GM19438 (cell line): ENCODE data around the gene MACC1.

Source experiments
- ATAC-seq: cut with Tn5 transposase; IDR thresholded peaks from one replicate; pipeline ENCODE4 v1.9.1; 2021; ENCODE audit warnings: low read depth; ENCODE audit not compliant: unreplicated experiment

MACC1 gene

GRCh38 chr7:20229646-20230500 lies 12.7 kb upstream of the MACC1 start:
- ATAC-seq: no peak

DNA sequence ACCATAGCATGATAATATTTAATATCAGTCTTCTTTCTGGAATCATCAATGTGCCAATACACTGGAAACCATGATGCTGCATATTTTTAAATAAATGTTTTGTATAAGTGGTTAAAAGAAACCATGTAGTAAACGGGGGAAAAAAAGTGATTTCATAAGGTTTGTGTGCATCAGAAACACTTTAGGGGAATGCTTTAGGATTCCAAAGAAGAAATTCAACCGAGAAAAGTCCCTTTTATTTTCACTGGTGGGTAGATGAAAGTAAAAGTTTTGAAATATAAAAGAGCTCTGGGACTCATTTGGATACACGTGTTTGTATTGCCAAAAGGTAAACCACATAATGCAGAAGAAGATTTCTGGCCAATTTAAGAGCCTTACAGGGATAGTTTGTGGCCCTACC lies 11.9 kb upstream of the MACC1 start:
- ATAC-seq: no peak

DNA sequence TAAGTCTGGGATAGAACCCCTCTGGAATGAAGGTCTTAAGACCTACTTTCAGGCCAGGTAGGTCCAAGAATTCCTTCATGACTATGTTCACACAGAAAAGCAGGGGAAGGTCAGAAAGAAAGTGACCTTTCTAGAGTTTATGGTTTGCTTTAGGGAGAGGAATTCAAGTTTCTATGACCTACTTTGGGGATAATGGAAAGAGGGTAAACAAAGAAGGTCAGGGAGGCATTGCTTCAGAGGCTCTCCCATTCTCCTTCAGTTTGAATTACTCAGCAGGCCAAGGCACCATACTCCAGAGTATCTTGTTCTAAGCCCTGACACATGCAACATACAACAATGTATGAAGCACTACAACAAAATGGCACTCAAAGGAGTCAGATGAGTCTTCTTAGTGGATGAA lies 11.5 kb upstream of the MACC1 start:
- ATAC-seq: no peak

GRCh38 chr7:20227291-20227795 lies 10.2 kb upstream of the MACC1 start:
- ATAC-seq: no peak

GRCh38 chr7:20226860-20227259 lies 9.7 kb upstream of the MACC1 start:
- no peak for ATAC-seq

DNA sequence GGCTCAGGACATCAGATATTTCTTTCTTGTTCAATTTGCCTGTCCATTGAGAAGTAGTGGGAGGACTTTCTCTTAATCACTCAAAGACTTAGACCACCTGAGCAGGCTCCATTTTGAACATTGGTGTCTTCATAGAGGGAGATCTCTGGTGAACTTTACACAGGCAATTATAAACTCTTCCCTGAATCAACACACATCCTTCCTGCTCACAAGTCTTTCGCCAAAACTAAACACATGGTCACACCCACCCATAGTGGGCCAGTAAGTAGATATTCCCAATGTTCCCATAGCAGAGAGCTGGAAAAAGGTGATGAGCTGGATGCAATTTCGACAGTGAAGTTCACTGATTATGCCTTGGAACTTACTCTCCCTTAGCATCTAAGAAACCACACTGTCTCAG lies 8.2 kb upstream of the MACC1 start:
- no peak for ATAC-seq

GRCh38 chr7:20224025-20224424 lies 6.8 kb upstream of the MACC1 start:
- ATAC-seq: no peak

DNA sequence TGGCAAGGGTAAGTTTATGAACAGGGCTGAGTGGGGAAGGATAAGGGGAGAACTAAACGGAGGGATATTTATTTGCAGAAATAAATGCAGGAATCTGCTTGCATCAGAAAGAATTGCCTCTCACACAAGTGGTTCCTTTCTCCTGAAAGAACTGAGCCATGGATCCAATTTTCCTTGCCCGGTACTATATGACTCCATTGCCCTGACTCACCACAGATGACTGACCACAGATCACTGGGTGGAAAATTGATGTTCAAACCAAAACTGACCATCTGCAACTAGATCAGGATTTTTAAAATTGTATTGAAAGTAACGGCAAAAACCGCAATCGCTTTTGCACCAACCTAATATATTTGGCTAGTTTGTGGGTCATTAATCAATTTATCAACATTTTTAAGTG lies 6.2 kb upstream of the MACC1 start:
- ATAC-seq: no peak

GRCh38 chr7:20222219-20222828 lies 5.1 kb upstream of the MACC1 start:
- no peak for ATAC-seq

GRCh38 chr7:20220921-20221547 lies 3.9 kb upstream of the MACC1 start:
- no peak for ATAC-seq

- peak; percentile 31 for ATAC-seq
Measured at GRCh38 chr7:20220293-20220761, 3.1 kb upstream of the MACC1 start.

DNA sequence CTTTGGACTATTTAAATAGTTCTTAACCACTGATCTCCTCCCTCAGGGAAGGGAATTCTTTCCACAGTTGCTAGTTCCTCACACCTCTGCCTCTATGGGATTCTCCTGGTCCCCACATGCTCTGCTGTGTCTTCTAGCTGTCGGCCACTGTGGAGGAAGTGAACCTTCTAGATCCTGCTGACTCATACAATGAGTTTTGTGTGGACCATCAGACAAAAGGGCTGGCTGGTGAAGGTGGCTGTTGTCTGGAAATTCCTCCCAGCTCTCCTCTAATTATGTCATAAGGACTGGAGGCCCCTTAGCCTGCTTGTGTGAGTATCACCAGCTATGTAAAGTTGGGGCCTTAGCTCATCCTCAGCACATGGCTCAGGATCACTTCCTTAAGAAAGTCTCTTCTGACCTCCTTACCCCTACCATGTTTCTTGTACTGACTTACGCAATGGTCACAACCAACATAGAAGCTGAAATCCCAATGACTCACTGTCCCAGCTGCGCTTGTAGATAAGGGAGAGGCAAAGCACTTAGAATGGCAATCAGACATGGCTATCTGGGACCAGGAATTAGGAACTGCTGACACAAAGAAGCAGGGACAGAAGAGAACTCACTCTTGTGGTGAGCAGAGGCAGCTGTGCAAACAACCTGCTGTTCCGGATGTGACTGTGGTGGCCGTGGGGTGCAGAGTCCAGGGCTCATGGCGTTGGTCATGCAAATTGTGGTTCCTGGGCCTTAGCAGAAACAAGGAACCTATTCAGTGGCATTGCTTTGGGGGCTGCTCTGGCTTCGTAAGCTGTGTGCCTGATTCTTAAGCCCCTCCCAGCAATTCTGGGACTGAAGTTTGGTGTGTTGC lies 2.5 kb upstream of the MACC1 start:
- ATAC-seq: peak; percentile 74

- no peak for ATAC-seq
Measured at GRCh38 chr7:20219062-20219445, 1.9 kb upstream of the MACC1 start.

GRCh38 chr7:20218279-20218678 lies 1.1 kb upstream of the MACC1 start:
- no peak for ATAC-seq

- ATAC-seq: no peak
Measured at GRCh38 chr7:20216406-20217036, 663 bp downstream of the MACC1 start.

GRCh38 chr7:20214921-20215669 lies 2.1 kb downstream of the MACC1 start:
- ATAC-seq: no peak

DNA sequence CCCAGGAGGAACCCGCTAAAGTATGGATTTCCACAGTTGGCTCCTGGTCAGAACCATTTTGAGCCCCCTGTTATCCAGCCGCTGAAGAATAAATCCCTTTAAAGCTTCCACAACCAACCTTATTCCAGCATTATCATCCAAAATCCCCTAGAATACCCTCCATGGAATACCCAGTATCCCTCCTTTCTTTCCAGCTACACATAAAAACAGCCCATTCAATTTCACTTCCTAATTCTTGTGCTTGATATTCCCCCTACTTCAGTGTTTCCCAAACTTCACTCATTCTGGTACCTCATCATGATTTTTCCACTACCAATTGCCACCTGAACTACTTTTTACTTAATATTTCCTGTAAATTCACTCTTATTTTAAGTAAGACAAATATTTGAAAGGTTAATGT lies 3.1 kb downstream of the MACC1 start:
- no peak for ATAC-seq

- ATAC-seq: no peak
Measured at GRCh38 chr7:20213378-20213777, 3.8 kb downstream of the MACC1 start.

DNA sequence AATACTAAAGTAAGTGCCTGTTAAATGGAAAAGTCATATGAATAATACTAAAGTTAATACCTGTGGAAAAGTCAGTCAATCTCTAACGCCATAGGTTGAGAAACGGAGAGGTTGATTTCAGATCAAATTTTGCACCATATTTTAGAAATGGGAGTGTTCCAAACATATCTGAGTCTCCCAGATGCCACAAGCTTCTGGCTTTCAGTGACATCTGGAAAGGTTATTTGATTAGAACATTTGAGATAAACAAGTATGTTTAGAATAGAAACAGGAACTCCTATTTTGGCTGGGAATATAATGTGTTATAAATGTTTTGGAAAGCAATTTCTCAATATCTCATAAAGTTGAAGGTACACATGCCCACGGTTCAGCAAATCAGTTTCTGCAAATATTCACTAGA lies 5.8 kb downstream of the MACC1 start:
- ATAC-seq: no peak
